HG02973 (cell line): ENCODE data around the gene TTYH3.

Experiments
- ATAC-seq: cut with Tn5 transposase; IDR thresholded peaks from one replicate; pipeline ENCODE4 v1.9.1; 2021; ENCODE audit warnings: moderate library complexity; ENCODE audit not compliant: unreplicated experiment

TTYH3 gene

GRCh38 chr7:2646680-2647571 lies 15.1 kb downstream of the TTYH3 start:
- ATAC-seq: no peak

DNA sequence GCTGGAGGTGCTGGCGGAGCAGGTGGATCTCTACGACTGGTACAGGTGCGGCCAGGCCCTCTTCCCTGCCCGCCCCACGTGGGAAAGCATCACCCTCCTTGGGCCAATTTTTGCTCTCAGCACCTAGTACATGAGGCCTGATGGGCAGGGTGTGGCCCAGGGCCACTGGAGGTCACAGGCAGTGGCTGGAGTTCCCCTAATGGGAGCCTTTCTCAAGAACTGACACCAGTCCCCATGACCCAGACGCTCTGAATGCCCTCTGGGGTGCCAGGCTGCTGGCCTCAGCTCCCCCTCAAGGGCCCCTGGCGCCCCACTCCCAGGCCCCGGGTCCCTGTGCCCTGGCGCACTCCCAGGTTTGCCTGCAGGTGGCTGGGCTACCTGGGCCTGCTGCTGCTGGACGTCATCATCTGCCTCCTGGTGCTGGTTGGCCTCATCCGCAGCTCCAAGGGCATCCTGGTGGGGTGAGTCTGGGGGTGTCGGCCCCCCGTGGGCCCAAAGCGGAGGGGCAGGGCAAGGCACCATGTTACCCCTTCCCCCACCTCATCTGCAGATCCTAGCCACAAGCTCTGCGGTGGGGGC lies 15.9 kb downstream of the TTYH3 start:
- no peak for ATAC-seq

DNA sequence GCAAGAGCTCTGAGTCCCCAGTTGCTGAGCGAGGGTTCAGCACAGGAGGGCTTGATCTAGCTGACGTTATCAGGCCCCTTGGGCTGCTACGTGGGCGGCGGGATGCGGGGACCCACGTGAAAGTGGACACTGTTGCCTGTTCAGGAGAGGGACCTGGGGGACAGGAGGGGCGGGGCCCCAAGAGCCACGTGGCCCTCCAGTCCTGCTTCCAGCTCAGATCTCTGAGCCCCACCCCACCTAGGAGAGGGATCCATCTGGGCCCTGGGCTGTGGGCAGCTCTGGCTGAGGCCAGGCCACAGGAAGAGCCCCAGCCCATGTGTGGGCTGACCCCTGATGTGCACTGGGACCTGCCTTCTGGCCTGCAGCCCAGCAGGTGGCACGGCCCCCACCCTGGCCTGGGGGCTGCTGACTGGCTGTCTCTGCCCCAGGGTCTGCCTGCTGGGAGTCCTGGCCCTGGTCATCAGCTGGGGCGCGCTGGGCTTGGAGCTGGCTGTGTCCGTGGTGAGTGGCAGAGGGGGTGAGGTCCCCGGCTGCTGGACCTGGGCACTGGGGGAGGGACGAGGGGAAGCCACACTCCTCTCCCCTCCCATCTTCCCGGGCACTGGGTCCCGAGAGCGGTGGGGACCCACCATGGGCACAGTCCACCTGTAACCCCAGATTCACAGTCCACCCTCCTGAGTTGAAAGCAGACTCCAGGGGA lies 17.5 kb downstream of the TTYH3 start:
- no peak for ATAC-seq

DNA sequence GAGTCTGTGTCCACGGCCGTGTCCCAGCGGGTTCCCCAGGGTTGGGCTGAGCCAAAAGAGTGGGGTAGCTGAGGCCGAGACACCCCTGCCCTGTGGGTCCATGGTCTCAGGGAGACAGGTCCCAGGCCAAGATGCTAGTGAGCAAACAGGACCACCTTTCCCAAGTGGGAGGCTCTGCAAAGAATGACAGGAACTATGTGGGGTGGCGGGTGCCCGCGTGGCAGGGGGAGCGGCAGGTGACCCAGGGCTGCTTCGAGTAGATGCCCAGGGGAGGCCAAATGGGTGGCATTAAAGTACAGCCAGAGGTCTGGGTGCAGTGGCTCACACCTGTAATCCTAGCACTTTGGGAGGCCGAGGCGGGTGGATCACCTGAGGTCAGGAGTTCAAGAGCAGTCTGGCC lies 18.2 kb downstream of the TTYH3 start:
- ATAC-seq: no peak

DNA sequence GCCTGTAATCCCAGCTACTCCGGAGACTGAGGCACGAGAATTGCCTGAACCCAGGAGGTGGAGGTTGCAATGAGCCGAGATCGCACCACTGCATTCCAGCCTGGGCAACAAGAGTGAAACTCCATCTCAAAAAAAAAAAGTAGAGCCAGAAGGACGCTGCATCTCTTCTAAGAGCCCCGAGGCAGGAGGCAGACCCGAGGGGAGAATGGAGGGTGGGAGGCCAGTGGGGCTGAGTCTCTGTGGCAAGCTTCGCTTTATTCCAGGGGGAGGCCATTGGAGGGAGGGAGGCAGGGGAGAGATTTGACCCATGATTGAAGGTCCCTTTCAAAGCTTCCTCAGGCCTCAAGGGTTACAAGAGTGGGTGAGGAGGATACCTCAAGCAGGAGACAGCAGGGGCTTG lies 18.7 kb downstream of the TTYH3 start:
- no peak for ATAC-seq

GRCh38 chr7:2651336-2651735 lies 19.6 kb downstream of the TTYH3 start:
- ATAC-seq: no peak

- ATAC-seq: no peak
These were observed 20.3 kb downstream of the TTYH3 start for GRCh38 chr7:2651847-2652735.

- no peak for ATAC-seq
These were observed 20.9 kb downstream of the TTYH3 start for GRCh38 chr7:2652736-2653060.

DNA sequence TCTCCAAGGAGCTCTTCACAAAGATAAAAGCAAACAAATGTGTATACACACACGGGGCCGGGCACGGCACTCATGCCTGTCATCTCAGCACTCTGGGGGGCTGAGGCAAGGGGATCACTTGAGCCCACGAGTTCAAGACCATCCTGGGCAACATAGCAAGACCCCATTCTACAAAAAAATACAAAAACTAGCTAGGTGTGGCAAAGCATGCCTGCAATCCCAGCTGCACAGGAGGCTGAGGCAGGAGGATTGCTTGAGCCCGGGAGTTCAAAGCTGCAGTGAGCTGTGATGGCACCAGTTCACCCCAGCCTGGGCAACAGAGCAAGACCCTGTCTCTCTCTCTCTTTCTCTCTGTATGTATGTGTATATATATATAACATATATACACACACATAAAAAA lies 22.3 kb downstream of the TTYH3 start:
- no peak for ATAC-seq

GRCh38 chr7:2655870-2656614 lies 24.3 kb downstream of the TTYH3 start:
- no peak for ATAC-seq

- ATAC-seq: no peak
These were observed 25.4 kb downstream of the TTYH3 start for GRCh38 chr7:2657208-2657607.

GRCh38 chr7:2657920-2658671 lies 26.3 kb downstream of the TTYH3 start:
- ATAC-seq: no peak

DNA sequence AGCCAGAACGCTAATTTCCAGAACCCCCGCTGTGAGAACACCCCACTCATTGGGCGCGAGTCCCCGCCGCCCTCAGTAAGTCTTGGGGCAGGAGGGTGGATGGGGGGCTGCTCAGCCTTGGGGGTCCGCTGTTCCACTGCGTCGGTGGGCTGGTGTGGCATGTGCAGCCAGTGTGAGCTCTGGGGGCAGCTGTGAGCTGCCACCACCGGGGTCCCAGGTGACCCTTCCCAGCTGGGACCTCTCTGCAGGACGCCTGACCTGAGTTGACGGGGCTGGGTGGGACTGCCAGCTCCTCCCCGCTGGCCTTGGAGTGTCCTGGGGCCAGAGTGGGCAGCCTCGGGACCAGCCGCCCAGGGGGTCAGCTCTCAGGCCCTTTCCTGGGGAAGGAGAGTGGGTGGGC lies 27.2 kb downstream of the TTYH3 start:
- no peak for ATAC-seq

DNA sequence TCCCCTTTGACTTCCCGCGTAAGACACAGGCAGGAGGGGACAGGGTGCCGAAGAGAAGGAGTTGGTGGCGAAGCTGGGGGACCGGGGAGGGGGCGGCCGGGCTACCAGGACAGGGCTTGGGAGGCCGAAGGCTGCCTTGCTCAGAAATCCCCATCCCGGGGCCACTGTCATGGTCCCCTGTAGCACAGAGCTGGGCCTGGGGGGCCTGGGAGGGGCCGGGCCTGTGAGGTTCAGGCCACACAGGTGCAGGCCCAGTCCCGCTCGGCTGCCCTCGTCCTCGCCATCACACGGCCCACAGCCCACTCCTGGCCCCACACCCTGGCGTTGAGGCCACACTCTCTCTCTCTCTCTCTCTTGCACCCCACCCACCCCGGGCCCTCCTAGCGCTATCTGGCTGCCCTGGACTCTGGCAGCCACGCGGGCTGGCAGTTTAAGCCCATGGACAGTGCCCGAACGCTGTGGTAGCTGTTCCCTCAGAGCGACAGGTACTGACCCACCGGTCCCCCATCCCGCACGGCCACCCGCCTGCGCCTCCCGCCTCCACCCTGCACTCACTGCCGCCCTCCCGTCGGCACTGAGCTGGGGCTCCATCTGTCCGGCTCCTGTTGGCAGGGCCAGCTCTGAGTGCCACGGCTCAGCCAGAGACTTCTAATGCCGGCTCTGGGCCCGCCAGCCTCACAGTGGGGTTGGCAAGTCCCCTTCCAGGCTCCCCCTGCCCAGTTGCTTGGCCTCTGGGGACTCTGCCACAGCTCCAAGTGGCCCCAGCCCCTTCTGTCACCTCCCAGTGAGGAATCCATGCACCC lies 28.0 kb downstream of the TTYH3 start:
- ATAC-seq: no peak

DNA sequence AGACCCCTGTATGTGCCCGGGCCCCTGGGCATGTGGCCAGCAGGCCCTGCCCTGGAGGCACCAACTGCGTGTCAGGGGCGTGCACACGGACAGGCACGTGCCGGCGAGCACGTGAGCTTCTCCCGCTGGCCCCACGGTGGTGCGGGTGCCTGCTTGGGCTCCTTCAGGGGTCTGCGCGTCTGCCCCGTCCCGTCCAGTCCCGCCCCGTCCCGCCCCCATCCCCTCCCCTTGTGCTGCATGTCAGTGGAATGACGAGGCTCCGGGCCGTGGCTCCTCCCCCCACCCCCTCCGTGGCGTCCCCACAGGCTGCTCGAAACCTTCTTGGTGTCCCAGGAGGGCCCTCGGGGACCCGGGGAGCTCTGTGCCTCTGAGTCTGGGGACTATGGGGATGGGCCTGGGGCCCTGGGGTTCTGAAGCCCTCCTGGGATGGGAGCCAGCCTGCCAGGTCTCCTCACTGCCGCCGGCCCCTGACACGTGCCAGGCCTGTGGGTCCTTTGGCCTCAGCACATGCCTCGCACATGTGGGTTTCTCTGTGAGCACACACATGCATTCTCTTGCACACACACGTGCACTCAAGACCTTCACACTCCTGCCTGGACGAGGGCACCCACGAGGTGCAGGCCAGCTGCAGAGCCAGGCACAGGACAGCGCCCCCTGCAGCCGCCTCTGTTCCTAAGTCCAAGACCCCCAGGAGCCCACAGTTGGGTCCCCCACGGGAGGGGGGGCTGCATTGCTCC lies 28.7 kb downstream of the TTYH3 start:
- ATAC-seq: no peak

DNA sequence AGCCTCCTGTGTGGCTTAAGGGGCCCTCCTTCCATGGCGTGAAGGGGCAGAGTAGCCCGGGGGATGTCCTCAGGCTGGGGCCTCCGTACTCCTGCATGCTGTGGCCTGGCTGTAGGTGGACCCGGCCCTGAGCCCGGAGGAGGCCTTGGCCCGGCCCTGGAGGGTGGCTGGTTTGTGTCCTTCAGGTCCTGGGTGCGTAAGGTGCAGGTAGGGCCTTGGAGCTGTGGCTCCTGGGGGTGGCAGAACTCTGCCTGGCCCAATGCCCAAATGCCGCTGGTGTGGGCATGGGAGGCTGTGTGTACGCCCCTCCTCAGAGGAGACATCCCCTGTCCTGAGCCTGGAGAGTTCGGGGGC lies 29.3 kb downstream of the TTYH3 start:
- no peak for ATAC-seq

GRCh38 chr7:2661602-2662272 lies 30.0 kb downstream of the TTYH3 start:
- no peak for ATAC-seq
